Neural cell (in vitro differentiated cells): Measurements from ENCODE around the gene PTPN7. TPM values are rescaled to one million over a fixed set of nuclear protein-coding genes. Genes with fewer than 3 reads are reported as not detected.
"Not testable (repeated sequence)": the region's sequence is repeated elsewhere in the genome, so short reads cannot be mapped to it uniquely, and the experiment has no call there.

Experiments
- H2AFZ ChIP-seq: fragments of 200-600, 300-800 bp; sonication (generic), shearing (Covaris generic); 2 replicates; pipeline ENCODE4 v1.6.0; 2014; ENCODE audit warnings: low read depth, mild to moderate bottlenecking, antibody characterized with exemption, low read length, moderate library complexity
- H3F3A ChIP-seq: fragments of 200-600 bp; shearing (Covaris generic); 2 replicates; pipeline ENCODE4 v1.6.1; 2016; ENCODE audit warnings: mild to moderate bottlenecking, moderate library complexity, mixed read lengths, antibody characterized with exemption, low read length; ENCODE audit not compliant: insufficient read depth, poor library complexity, severe bottlenecking
- H3K27ac ChIP-seq: fragments of 200-600, 300-800 bp; sonication (generic), shearing (Covaris generic); 2 replicates; pipeline ENCODE4 v1.5.1; 2014; ENCODE audit warnings: mild to moderate bottlenecking, low read length, moderate library complexity
- H3K27me3 ChIP-seq: fragments of 300-800, 200-600 bp; sonication (generic), shearing (Covaris generic); 2 replicates; pipeline ENCODE4 v1.6.0; 2014; ENCODE audit warnings: mild to moderate bottlenecking, low read depth, low read length, moderate library complexity; ENCODE audit not compliant: insufficient read depth
- H3K36me3 ChIP-seq: fragments of 300-800, 200-600 bp; sonication (generic), shearing (Covaris generic); 2 replicates; pipeline ENCODE4 v1.5.1; 2014; ENCODE audit warnings: mild to moderate bottlenecking, antibody characterized with exemption, low read length, moderate library complexity; ENCODE audit not compliant: insufficient read depth
- H3K4me2 ChIP-seq: fragments of 300-800, 200-600 bp; sonication (generic), shearing (Covaris generic); 2 replicates; pipeline ENCODE4 v1.6.0; 2014; ENCODE audit warnings: mild to moderate bottlenecking, low read length
- H3K4me3 ChIP-seq: fragments of 300-800, 200-600 bp; sonication (generic), shearing (Covaris generic); 2 replicates; pipeline ENCODE4 v1.5.1; 2014; ENCODE audit warnings: mild to moderate bottlenecking, low read length, moderate library complexity
- H3K79me2 ChIP-seq: fragments of 200-600 bp; shearing (Covaris generic); replicated peaks from 2 replicates; pipeline ENCODE4 v1.6.0; 2014; ENCODE audit warnings: mild to moderate bottlenecking, low read length, moderate library complexity; ENCODE audit not compliant: insufficient read depth
- H3K9ac ChIP-seq: fragments of 300-800, 200-600 bp; sonication (generic), shearing (Covaris generic); 2 replicates; pipeline ENCODE4 v1.6.1; 2016; ENCODE audit warnings: mild to moderate bottlenecking, low read length, mixed read lengths
- H3K9me2 ChIP-seq: fragments of 200-600 bp; shearing (Covaris generic); 2 replicates; pipeline ENCODE4 v1.6.1; 2016; ENCODE audit warnings: mild to moderate bottlenecking, low read length, mixed read lengths; ENCODE audit not compliant: insufficient read depth
- H3K9me3 ChIP-seq: fragments of 200-600, 300-800 bp; sonication (generic), shearing (Covaris generic); 2 replicates; pipeline ENCODE4 v1.6.1; 2016; ENCODE audit warnings: mild to moderate bottlenecking, mixed run types, low read length, moderate library complexity, mixed read lengths
- H4K20me1 ChIP-seq: fragments of 200-600 bp; shearing (Covaris generic); 2 replicates; pipeline ENCODE4 v1.6.1; 2016; ENCODE audit warnings: mild to moderate bottlenecking, mixed run types; ENCODE audit not compliant: insufficient read depth
- EP300 ChIP-seq: fragments of 450-650 bp; conservative IDR thresholded peaks from 2 replicates; pipeline ENCODE4 v1.6.1; 2014; ENCODE audit warnings: antibody characterized with exemption, mild to moderate bottlenecking, moderate library complexity; ENCODE audit not compliant: poor library complexity, severe bottlenecking
- EZH2 ChIP-seq: fragments of 200-600, 300-800 bp; shearing (Covaris generic), sonication (generic); IDR thresholded peaks from 2 replicates; pipeline ENCODE4 v1.6.1; 2014; ENCODE audit warnings: antibody characterized with exemption, low read length, borderline replicate concordance, mild to moderate bottlenecking; ENCODE audit not compliant: insufficient read depth, poor library complexity, severe bottlenecking
- MXI1 ChIP-seq: fragments of 450-650 bp; conservative IDR thresholded peaks from 2 replicates; pipeline ENCODE4 v1.6.1; 2014; ENCODE audit warnings: antibody characterized with exemption, mild to moderate bottlenecking; ENCODE audit not compliant: poor library complexity, severe bottlenecking
- POLR2AphosphoS5 ChIP-seq: IDR thresholded peaks from 2 replicates; pipeline ENCODE4 v1.6.1; 2012
- RAD21 ChIP-seq: fragments of 450-650 bp; conservative IDR thresholded peaks from 2 replicates; pipeline ENCODE4 v1.6.1; 2014; ENCODE audit warnings: antibody characterized with exemption, mild to moderate bottlenecking, moderate library complexity
- REST ChIP-seq: IDR thresholded peaks from 2 replicates; pipeline ENCODE4 v1.6.1; 2012; ENCODE audit warnings: borderline replicate concordance
- SMC3 ChIP-seq: fragments of 450-650 bp; conservative IDR thresholded peaks from 2 replicates; pipeline ENCODE4 v1.6.1; 2014; ENCODE audit warnings: antibody characterized with exemption, mild to moderate bottlenecking, moderate library complexity; ENCODE audit not compliant: poor library complexity
- TAF1 ChIP-seq: IDR thresholded peaks from 2 replicates; pipeline ENCODE4 v1.6.1; 2012; ENCODE audit warnings: low read depth
- polyA plus RNA-seq: library from polyadenylated mRNA; depleted of rRNA; stranded (reverse); fragments of >200 nt; gene quantifications from 2 replicates; pipeline ENCODE4 v1.2.3, GENCODE V29; 2014
- TF ChIP-seq, protein P1 (sequence below): fragments of 450-650 bp; IDR thresholded peaks from 2 replicates; pipeline ENCODE4 v1.5.1; 2014; ENCODE audit warnings: antibody characterized with exemption, mild to moderate bottlenecking, moderate library complexity; ENCODE audit not compliant: poor library complexity, severe bottlenecking

The PTPN7 gene
- polyA plus RNA-seq, 1 donor from 2014 or later: 2.1 TPM

GRCh38 chr1:202182040-202182877, 21.9 kb upstream of the PTPN7 start:
- H4K20me1 ChIP-seq: no peaks in the 10 kb centered on the region
- H3F3A ChIP-seq: no peaks in the 10 kb centered on the region
- no peaks in the 10 kb centered on the region for H3K36me3 ChIP-seq
- H3K9me2 ChIP-seq: no peaks in the 10 kb centered on the region
- no peak overlapping the region for H3K27ac ChIP-seq
- no peak overlapping the region for H3K4me2 ChIP-seq
- no peak overlapping the region for H2AFZ ChIP-seq
- TF ChIP-seq POLR2AphosphoS5: no peak
- no peaks in the 10 kb centered on the region for H3K27me3 ChIP-seq
- H3K9me3 ChIP-seq: no peaks in the 10 kb centered on the region
- H3K79me2 ChIP-seq: no peaks in the 10 kb centered on the region
- no peak overlapping the region for H3K9ac ChIP-seq
- H3K4me3 ChIP-seq: no peak overlapping the region

DNA sequence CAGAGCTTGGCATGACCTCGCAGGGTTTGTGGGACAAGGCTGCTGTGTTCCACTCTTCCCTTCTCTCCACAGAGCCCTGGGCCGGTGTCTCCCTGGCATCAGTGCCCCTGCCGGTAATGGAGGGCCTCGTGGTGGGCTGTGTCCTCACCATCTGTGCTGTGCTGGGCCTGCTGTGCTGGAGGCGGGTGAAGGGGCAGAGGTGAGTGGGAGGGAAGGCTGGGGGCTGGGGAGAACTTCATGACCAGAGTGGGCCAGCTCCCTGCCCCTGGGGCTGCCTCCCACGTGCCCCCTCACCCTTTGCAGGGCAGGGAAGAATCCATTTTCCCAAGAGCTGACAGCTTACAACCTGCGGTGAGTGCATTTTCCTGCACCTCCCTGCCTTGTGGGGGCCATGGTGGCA, 21.2 kb upstream of the PTPN7 start:
- H3K9ac ChIP-seq: no peak overlapping the region
- H3K9me2 ChIP-seq: no peaks in the 10 kb centered on the region
- no peaks in the 10 kb centered on the region for H3K79me2 ChIP-seq
- no peak overlapping the region for H3K4me3 ChIP-seq
- H2AFZ ChIP-seq: no peak overlapping the region
- no peaks in the 10 kb centered on the region for H3K36me3 ChIP-seq
- no peaks in the 10 kb centered on the region for H3K9me3 ChIP-seq
- no peak overlapping the region for H3K4me2 ChIP-seq
- no peaks in the 10 kb centered on the region for H4K20me1 ChIP-seq
- no peaks in the 10 kb centered on the region for H3K27me3 ChIP-seq
- no peak overlapping the region for H3K27ac ChIP-seq
- TF ChIP-seq, protein P1, sequence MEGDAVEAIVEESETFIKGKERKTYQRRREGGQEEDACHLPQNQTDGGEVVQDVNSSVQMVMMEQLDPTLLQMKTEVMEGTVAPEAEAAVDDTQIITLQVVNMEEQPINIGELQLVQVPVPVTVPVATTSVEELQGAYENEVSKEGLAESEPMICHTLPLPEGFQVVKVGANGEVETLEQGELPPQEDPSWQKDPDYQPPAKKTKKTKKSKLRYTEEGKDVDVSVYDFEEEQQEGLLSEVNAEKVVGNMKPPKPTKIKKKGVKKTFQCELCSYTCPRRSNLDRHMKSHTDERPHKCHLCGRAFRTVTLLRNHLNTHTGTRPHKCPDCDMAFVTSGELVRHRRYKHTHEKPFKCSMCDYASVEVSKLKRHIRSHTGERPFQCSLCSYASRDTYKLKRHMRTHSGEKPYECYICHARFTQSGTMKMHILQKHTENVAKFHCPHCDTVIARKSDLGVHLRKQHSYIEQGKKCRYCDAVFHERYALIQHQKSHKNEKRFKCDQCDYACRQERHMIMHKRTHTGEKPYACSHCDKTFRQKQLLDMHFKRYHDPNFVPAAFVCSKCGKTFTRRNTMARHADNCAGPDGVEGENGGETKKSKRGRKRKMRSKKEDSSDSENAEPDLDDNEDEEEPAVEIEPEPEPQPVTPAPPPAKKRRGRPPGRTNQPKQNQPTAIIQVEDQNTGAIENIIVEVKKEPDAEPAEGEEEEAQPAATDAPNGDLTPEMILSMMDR: no peak
- no peak for TF ChIP-seq REST
- TF ChIP-seq SMC3: no peak
- no peak for TF ChIP-seq EZH2
- TF ChIP-seq RAD21: no peak
- no peak for TF ChIP-seq EP300
- no peak for TF ChIP-seq POLR2AphosphoS5
- TF ChIP-seq TAF1: no peak
- no peak for TF ChIP-seq MXI1
- no peaks in the 10 kb centered on the region for H3F3A ChIP-seq

DNA sequence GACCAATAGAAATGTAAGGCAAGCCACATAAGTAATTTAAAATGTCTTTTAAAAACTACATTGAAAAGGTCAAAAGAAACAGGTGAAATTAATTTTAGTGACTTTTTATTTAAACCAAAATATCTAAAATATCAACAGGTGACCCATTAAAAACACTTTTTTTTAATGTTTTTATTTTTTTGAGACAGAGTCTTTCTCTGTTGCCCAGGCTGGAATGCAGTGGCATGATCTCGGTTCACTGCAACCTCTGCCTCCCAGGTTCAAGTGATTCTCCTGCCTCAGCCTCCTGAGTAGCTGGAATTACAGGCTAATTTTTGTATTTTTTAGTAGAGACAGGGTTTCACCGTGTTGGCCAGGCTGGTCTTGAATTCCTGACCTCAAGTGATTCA, 20.3 kb upstream of the PTPN7 start:
- not testable (repeated sequence) for H4K20me1 ChIP-seq

More for the DNA sequence above, 20.3 kb upstream of the PTPN7 start:
- H3F3A ChIP-seq, H3K27ac ChIP-seq, H3K36me3 ChIP-seq, H3K9ac ChIP-seq, H2AFZ ChIP-seq, H3K4me3 ChIP-seq, H3K9me3 ChIP-seq, H3K4me2 ChIP-seq, H3K9me2 ChIP-seq, H3K27me3 ChIP-seq, H3K79me2 ChIP-seq: not testable (repeated sequence)
